Measurements from ENCODE around the gene LRP1B.
"Not testable (repeated sequence)": the region's sequence is repeated elsewhere in the genome, so short reads cannot be mapped to it uniquely, and the experiment has no call there.

LRP1B gene

DNA sequence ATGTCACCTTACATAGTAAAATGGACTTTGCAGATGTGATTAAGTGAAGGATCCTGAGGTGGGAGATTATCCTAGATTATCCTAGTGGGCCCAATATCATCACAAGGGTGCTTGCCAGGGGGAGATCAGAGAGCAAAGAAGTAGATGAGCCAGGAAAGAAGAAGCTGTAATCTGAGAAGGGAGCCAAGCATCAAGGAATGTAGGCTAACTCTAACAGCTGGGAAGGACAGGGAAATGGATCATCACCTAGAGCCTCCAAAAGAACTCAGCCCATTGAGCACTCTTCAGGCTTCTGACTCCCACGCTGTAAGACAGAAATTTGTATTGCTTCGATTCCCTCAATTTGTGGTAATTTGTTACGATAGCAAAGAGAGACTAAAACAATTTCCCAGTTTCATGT lies 309.9 kb downstream of the LRP1B start:
- no peak for TF ChIP-seq EZH2phosphoT487 (IDR thresholded peaks at IDR 0.05; ENCODE audit: borderline replicate concordance)
- TF ChIP-seq, protein P1, sequence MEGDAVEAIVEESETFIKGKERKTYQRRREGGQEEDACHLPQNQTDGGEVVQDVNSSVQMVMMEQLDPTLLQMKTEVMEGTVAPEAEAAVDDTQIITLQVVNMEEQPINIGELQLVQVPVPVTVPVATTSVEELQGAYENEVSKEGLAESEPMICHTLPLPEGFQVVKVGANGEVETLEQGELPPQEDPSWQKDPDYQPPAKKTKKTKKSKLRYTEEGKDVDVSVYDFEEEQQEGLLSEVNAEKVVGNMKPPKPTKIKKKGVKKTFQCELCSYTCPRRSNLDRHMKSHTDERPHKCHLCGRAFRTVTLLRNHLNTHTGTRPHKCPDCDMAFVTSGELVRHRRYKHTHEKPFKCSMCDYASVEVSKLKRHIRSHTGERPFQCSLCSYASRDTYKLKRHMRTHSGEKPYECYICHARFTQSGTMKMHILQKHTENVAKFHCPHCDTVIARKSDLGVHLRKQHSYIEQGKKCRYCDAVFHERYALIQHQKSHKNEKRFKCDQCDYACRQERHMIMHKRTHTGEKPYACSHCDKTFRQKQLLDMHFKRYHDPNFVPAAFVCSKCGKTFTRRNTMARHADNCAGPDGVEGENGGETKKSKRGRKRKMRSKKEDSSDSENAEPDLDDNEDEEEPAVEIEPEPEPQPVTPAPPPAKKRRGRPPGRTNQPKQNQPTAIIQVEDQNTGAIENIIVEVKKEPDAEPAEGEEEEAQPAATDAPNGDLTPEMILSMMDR (conservative IDR thresholded peaks at IDR 0.05; ENCODE audit: low read length) = no peak

DNA sequence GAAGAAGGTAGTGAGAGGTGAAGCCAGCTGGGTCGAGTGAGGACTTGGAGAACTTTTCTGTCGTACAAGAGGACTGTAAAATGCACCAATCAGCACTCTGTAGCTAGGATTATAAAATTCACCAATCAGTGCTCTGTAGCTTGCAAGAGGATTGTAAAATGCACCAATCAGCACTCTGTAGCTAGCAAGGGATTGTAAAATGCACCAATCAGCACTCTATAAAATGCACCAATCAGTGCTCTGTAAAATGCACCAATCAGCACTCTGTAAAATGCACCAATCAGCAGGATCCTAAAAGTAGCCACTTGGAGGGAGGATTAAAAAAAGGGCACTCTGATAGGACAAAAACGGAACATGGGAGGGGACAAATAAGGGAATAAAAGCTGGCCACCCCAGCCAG lies 315.5 kb downstream of the LRP1B start:
- H3K9me3 ChIP-seq (ENCODE audit: insufficient read depth, low read depth, low read length); H3K79me2 ChIP-seq (ENCODE audit: insufficient read depth, low read length); H3K9ac ChIP-seq (ENCODE audit: low read depth, low read length, poor library complexity, severe bottlenecking); H2AFZ ChIP-seq (ENCODE audit: low read length); H3K9me2 ChIP-seq (replicated peaks; ENCODE audit: low read depth, low read length); H3K36me3 ChIP-seq (ENCODE audit: insufficient read depth, low read length); H3K27me3 ChIP-seq (ENCODE audit: insufficient read depth, low read length, poor library complexity, severe bottlenecking); H3F3A ChIP-seq (ENCODE audit: low read depth); H4K20me1 ChIP-seq (ENCODE audit: insufficient read depth, low read length, poor library complexity, severe bottlenecking); H3K4me1 ChIP-seq (ENCODE audit: insufficient read depth, low read length, poor library complexity, severe bottlenecking); H3K4me3 ChIP-seq (ENCODE audit: low read length, poor library complexity, severe bottlenecking); H3K4me2 ChIP-seq (ENCODE audit: low read depth, low read length, poor library complexity, severe bottlenecking): not testable (repeated sequence)

More for the DNA sequence above, 309.9 kb downstream of the LRP1B start:
- Histone ChIP-seq H3K4me1 (ENCODE audit: insufficient read depth, low read length, poor library complexity, severe bottlenecking) (no peaks in the 10 kb centered on the region), H3K9ac (ENCODE audit: low read depth, low read length, poor library complexity, severe bottlenecking) (no peak overlapping the region), H3K79me2 (ENCODE audit: insufficient read depth, low read length) (no peaks in the 10 kb centered on the region), H3K36me3 (ENCODE audit: insufficient read depth, low read length) (no peaks in the 10 kb centered on the region), H3K4me2 (ENCODE audit: low read depth, low read length, poor library complexity, severe bottlenecking) (no peak overlapping the region), H3K27me3 (ENCODE audit: insufficient read depth, low read length, poor library complexity, severe bottlenecking) (no peaks in the 10 kb centered on the region), H3K4me3 (ENCODE audit: low read length, poor library complexity, severe bottlenecking) (no peak overlapping the region), H2AFZ (ENCODE audit: low read length) (no peak overlapping the region), H3K9me3 (ENCODE audit: insufficient read depth, low read depth, low read length) (no peaks in the 10 kb centered on the region), H3F3A (ENCODE audit: low read depth) (no peaks in the 10 kb centered on the region), H3K9me2 (replicated peaks; ENCODE audit: low read depth, low read length) (no peaks in the 10 kb centered on the region), H4K20me1 (ENCODE audit: insufficient read depth, low read length, poor library complexity, severe bottlenecking) (no peaks in the 10 kb centered on the region)

DNA sequence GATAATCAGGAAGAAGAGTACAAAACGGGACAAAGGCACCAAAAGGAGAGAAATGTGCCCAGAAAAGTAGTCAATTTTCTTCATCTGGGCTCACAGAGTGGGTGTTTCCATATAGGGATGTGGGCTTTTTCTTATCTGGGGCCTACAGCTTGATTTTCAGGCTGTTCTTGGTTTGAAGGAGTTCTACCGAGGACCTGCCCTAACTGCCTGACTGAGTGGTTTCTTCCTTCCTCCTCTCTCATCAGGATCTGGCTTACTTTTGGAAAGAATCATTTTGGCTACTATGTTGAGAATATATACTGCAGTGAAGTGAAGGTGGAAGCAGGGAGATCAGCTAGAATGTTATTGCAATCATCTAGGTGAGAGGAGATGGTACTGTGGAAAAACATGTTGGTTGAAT lies 316.7 kb downstream of the LRP1B start:
- Histone ChIP-seq H2AFZ (ENCODE audit: low read length) (no peak overlapping the region), H3K36me3 (ENCODE audit: insufficient read depth, low read length) (no peaks in the 10 kb centered on the region), H3K4me1 (ENCODE audit: insufficient read depth, low read length, poor library complexity, severe bottlenecking) (no peaks in the 10 kb centered on the region), H3K79me2 (ENCODE audit: insufficient read depth, low read length) (no peaks in the 10 kb centered on the region), H3K27me3 (ENCODE audit: insufficient read depth, low read length, poor library complexity, severe bottlenecking) (no peaks in the 10 kb centered on the region), H4K20me1 (ENCODE audit: insufficient read depth, low read length, poor library complexity, severe bottlenecking) (no peaks in the 10 kb centered on the region), H3F3A (ENCODE audit: low read depth) (no peaks in the 10 kb centered on the region), H3K9me2 (replicated peaks; ENCODE audit: low read depth, low read length) (no peaks in the 10 kb centered on the region), H3K9me3 (ENCODE audit: insufficient read depth, low read depth, low read length) (no peaks in the 10 kb centered on the region), H3K4me2 (ENCODE audit: low read depth, low read length, poor library complexity, severe bottlenecking) (no peak overlapping the region), H3K9ac (ENCODE audit: low read depth, low read length, poor library complexity, severe bottlenecking) (no peak overlapping the region), H3K4me3 (ENCODE audit: low read length, poor library complexity, severe bottlenecking) (no peak overlapping the region)
- no peak for TF ChIP-seq EZH2phosphoT487 (IDR thresholded peaks at IDR 0.05; ENCODE audit: borderline replicate concordance)
- TF ChIP-seq, protein P1 (conservative IDR thresholded peaks at IDR 0.05; ENCODE audit: low read length) = no peak

DNA sequence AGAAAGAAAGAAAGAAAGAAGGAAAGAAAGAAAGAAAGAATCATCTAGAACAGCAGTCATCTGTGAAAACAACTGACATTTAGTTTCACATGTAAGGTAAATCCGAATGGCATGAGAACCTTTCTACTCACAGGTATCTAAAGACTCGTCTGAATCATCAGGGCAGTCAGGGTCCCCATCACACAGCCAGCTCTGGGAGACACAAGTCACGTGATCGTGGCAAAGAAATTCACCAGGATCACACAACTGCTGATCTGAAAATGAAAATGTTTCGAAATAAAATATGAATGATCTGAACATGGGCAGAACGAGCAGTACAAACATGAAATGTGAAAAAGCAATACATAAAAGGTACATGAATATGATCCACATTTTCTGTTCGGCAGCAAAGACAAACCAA lies 320.7 kb downstream of the LRP1B start:
- Histone ChIP-seq H3K9me3 (ENCODE audit: insufficient read depth, low read depth, low read length) (no peaks in the 10 kb centered on the region), H3K4me2 (ENCODE audit: low read depth, low read length, poor library complexity, severe bottlenecking) (no peak overlapping the region), H3K27me3 (ENCODE audit: insufficient read depth, low read length, poor library complexity, severe bottlenecking) (no peaks in the 10 kb centered on the region), H3K4me1 (ENCODE audit: insufficient read depth, low read length, poor library complexity, severe bottlenecking) (no peaks in the 10 kb centered on the region), H2AFZ (ENCODE audit: low read length) (no peak overlapping the region), H3F3A (ENCODE audit: low read depth) (no peaks in the 10 kb centered on the region), H3K36me3 (ENCODE audit: insufficient read depth, low read length) (no peaks in the 10 kb centered on the region), H3K9ac (ENCODE audit: low read depth, low read length, poor library complexity, severe bottlenecking) (no peak overlapping the region), H4K20me1 (ENCODE audit: insufficient read depth, low read length, poor library complexity, severe bottlenecking) (no peaks in the 10 kb centered on the region), H3K9me2 (replicated peaks; ENCODE audit: low read depth, low read length) (no peaks in the 10 kb centered on the region), H3K79me2 (ENCODE audit: insufficient read depth, low read length) (no peaks in the 10 kb centered on the region), H3K4me3 (ENCODE audit: low read length, poor library complexity, severe bottlenecking) (no peak overlapping the region)
- TF ChIP-seq, protein P1 (conservative IDR thresholded peaks at IDR 0.05; ENCODE audit: low read length) = no peak
- no peak for TF ChIP-seq EZH2phosphoT487 (IDR thresholded peaks at IDR 0.05; ENCODE audit: borderline replicate concordance)
